ENCODE results near the gene NBAS.

DNA sequence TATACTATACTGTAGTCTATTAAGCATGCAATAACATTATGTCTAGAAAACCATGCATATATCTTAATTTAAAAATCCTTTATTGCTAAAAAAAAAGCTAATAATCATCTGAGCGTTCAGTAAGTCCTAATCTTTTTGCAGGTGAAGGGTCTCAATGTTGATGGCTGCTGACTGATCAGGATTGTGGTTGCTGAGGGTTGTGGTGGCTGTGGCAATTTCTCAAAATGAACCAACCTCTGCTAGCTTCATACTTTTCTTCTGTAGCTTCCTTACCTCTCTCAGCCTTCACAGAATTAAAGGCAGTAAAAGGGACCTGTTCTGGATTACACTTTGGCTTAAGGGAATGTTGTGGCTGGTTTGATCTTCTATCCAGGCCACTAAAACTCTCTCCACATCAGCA lies 235.8 kb downstream of the NBAS start:
- TF ChIP-seq, protein P1, sequence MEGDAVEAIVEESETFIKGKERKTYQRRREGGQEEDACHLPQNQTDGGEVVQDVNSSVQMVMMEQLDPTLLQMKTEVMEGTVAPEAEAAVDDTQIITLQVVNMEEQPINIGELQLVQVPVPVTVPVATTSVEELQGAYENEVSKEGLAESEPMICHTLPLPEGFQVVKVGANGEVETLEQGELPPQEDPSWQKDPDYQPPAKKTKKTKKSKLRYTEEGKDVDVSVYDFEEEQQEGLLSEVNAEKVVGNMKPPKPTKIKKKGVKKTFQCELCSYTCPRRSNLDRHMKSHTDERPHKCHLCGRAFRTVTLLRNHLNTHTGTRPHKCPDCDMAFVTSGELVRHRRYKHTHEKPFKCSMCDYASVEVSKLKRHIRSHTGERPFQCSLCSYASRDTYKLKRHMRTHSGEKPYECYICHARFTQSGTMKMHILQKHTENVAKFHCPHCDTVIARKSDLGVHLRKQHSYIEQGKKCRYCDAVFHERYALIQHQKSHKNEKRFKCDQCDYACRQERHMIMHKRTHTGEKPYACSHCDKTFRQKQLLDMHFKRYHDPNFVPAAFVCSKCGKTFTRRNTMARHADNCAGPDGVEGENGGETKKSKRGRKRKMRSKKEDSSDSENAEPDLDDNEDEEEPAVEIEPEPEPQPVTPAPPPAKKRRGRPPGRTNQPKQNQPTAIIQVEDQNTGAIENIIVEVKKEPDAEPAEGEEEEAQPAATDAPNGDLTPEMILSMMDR (IDR thresholded peaks at IDR 0.05; ENCODE audit: poor library complexity, severe bottlenecking) = no peak
- TF ChIP-seq EP300 (conservative IDR thresholded peaks at IDR 0.05; ENCODE audit: poor library complexity, severe bottlenecking) (no peak), POLR2AphosphoS5 (IDR thresholded peaks at IDR 0.05) (no peak), RAD21 (conservative IDR thresholded peaks at IDR 0.05) (no peak), EZH2 (IDR thresholded peaks at IDR 0.05; ENCODE audit: borderline replicate concordance, insufficient read depth, low read length, poor library complexity, severe bottlenecking) (no peak)
- TF ChIP-seq, protein P2, sequence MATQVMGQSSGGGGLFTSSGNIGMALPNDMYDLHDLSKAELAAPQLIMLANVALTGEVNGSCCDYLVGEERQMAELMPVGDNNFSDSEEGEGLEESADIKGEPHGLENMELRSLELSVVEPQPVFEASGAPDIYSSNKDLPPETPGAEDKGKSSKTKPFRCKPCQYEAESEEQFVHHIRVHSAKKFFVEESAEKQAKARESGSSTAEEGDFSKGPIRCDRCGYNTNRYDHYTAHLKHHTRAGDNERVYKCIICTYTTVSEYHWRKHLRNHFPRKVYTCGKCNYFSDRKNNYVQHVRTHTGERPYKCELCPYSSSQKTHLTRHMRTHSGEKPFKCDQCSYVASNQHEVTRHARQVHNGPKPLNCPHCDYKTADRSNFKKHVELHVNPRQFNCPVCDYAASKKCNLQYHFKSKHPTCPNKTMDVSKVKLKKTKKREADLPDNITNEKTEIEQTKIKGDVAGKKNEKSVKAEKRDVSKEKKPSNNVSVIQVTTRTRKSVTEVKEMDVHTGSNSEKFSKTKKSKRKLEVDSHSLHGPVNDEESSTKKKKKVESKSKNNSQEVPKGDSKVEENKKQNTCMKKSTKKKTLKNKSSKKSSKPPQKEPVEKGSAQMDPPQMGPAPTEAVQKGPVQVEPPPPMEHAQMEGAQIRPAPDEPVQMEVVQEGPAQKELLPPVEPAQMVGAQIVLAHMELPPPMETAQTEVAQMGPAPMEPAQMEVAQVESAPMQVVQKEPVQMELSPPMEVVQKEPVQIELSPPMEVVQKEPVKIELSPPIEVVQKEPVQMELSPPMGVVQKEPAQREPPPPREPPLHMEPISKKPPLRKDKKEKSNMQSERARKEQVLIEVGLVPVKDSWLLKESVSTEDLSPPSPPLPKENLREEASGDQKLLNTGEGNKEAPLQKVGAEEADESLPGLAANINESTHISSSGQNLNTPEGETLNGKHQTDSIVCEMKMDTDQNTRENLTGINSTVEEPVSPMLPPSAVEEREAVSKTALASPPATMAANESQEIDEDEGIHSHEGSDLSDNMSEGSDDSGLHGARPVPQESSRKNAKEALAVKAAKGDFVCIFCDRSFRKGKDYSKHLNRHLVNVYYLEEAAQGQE (IDR thresholded peaks at IDR 0.05; ENCODE audit: borderline replicate concordance) = no peak

Data from neural cell (in vitro differentiated cells).